BJ (cell line): ENCODE measurements around the gene SPDYE2B. TPM values are rescaled to one million over a fixed set of nuclear protein-coding genes. Genes with fewer than 3 reads are reported as not detected.
"Not testable (repeated sequence)": the region's sequence is repeated elsewhere in the genome, so short reads cannot be mapped to it uniquely, and the experiment has no call there.

Source experiments
- CTCF ChIA-PET: fragments of 350-600 bp; formaldehyde crosslinking; extraction: SDS; loops from one replicate; lab custom pipeline; 2021; ENCODE audit warnings: antibody characterized with exemption, inconsistent platforms; lab: Yijun Ruan, JAX
- POLR2A ChIA-PET: fragments of 300-600 bp; sonication (Branson Sonifier 250); formaldehyde crosslinking; extraction: SDS; loops from one replicate; lab custom pipeline; 2021; ENCODE audit warnings: antibody characterized with exemption; lab: Charles Lee
- DNase-seq: peaks from one replicate; pipeline ENCODE4 v3.0.0-alpha.2; 2011; ENCODE audit warnings: low read depth
- H3K27me3 ChIP-seq: 2 replicates; pipeline ENCODE4 v1.6.0; 2011; ENCODE audit warnings: low read length; ENCODE audit not compliant: control insufficient read depth, insufficient read depth
- H3K36me3 ChIP-seq: 2 replicates; pipeline ENCODE4 v1.5.1; 2011; ENCODE audit warnings: low read length; ENCODE audit not compliant: control insufficient read depth, insufficient read depth
- H3K4me3 ChIP-seq: 2 replicates; pipeline ENCODE4 v1.5.1; 2011; ENCODE audit warnings: low read depth, mild to moderate bottlenecking, control low read depth, low read length
- polyA plus RNA-seq: library from polyadenylated mRNA; depleted of rRNA; stranded (reverse); fragments of >200 nt; gene quantifications from 2 replicates; pipeline ENCODE4 v1.2.3, GENCODE V29; 2011; rRNA removed
- small RNA-seq: library from RNA; depleted of rRNA; stranded (forward); fragments of <200 nt; gene quantifications from one replicate; pipeline ENCODE3, GENCODE V24; 2012; ENCODE audit warnings: low replicate concordance, low read depth; ENCODE audit not compliant: insufficient read length

SPDYE2B gene
- polyA plus RNA-seq, 1 experiment: not detected

GRCh38 chr7:102696009-102696408 is 45.9 kb downstream of the SPDYE2B start:
- H3K4me3 ChIP-seq, H3K36me3 ChIP-seq, POLR2A ChIA-PET, H3K27me3 ChIP-seq, DNase-seq, CTCF ChIA-PET: not testable (repeated sequence)

- H3K27me3 ChIP-seq, H3K4me3 ChIP-seq, POLR2A ChIA-PET, DNase-seq, H3K36me3 ChIP-seq, CTCF ChIA-PET: not testable (repeated sequence)
Observed at GRCh38 chr7:102697642-102698512, 47.8 kb downstream of the SPDYE2B start.

- H3K27me3 ChIP-seq, CTCF ChIA-PET: not testable (repeated sequence)
Observed at GRCh38 chr7:102698962-102699750, 49.0 kb downstream of the SPDYE2B start.

More at GRCh38 chr7:102698962-102699750, 49.0 kb downstream of the SPDYE2B start:
- DNase-seq, H3K36me3 ChIP-seq, H3K4me3 ChIP-seq, POLR2A ChIA-PET: not testable (repeated sequence)

Small RNA genes within 50 kb of the gene (small RNA-seq; reads per million reads assigned to genes)
- gene AC105052.3 (not detected), gene UPK3BL1 (not detected)

Other genes starting within 250 kb of the SPDYE2B start
- 27.3 and 41.6 TPM in 2 replicates for gene ORAI2, start 216.7 kb upstream of the SPDYE2B start, polyA plus RNA-seq
- gene ALKBH4, start 185.5 kb upstream of the SPDYE2B start, polyA plus RNA-seq: 4.5 and 5.9 TPM in 2 replicates
- gene LRWD1, start 185.3 kb upstream of the SPDYE2B start, polyA plus RNA-seq: 8.2 and 15.1 TPM in 2 replicates
- 46.9 and 68.0 TPM in 2 replicates for gene POLR2J, start 171.4 kb upstream of the SPDYE2B start, polyA plus RNA-seq
- 9.5 and 15.0 TPM in 2 replicates for gene RASA4B, start 132.5 kb upstream of the SPDYE2B start, polyA plus RNA-seq
- gene UPK3BL2, start 106.6 kb upstream of the SPDYE2B start, polyA plus RNA-seq: 6.1 and 19.5 TPM in 2 replicates
- gene SPDYE2, start 99.1 kb upstream of the SPDYE2B start, polyA plus RNA-seq: not detected in 2 replicates
- 41.5 and 118 TPM in 2 replicates for gene POLR2J3, start 77.7 kb upstream of the SPDYE2B start, polyA plus RNA-seq
- gene RASA4, start 33.6 kb upstream of the SPDYE2B start, polyA plus RNA-seq: 26.9 and 54.5 TPM in 2 replicates
- 49.5 and 58.9 TPM in 2 replicates for gene UPK3BL1, start 7.5 kb upstream of the SPDYE2B start, polyA plus RNA-seq
- gene POLR2J2, start 21.3 kb downstream of the SPDYE2B start, polyA plus RNA-seq: 3.9 and 4.5 TPM in 2 replicates
- gene FAM185A, start 98.7 kb downstream of the SPDYE2B start, polyA plus RNA-seq: 3.0 and 3.4 TPM in 2 replicates